COR-L47 (cell line): Measurements from ENCODE around the gene BORCS8.
"Not testable (repeated sequence)": the region's sequence is repeated elsewhere in the genome, so short reads cannot be mapped to it uniquely, and the experiment has no call there.

Experiments
- DNase-seq: peaks from one replicate; lab custom pipeline; 2025; lab: John Stamatoyannopoulos, UW

Gene BORCS8

GRCh38 chr19:19148504-19148903 is 43.4 kb downstream of the BORCS8 start:
- not testable (repeated sequence) for DNase-seq

- no peak for DNase-seq
Observed at GRCh38 chr19:19147344-19147743, 44.6 kb downstream of the BORCS8 start.

GRCh38 chr19:19146865-19147264 is 45.1 kb downstream of the BORCS8 start:
- no peak for DNase-seq

DNA sequence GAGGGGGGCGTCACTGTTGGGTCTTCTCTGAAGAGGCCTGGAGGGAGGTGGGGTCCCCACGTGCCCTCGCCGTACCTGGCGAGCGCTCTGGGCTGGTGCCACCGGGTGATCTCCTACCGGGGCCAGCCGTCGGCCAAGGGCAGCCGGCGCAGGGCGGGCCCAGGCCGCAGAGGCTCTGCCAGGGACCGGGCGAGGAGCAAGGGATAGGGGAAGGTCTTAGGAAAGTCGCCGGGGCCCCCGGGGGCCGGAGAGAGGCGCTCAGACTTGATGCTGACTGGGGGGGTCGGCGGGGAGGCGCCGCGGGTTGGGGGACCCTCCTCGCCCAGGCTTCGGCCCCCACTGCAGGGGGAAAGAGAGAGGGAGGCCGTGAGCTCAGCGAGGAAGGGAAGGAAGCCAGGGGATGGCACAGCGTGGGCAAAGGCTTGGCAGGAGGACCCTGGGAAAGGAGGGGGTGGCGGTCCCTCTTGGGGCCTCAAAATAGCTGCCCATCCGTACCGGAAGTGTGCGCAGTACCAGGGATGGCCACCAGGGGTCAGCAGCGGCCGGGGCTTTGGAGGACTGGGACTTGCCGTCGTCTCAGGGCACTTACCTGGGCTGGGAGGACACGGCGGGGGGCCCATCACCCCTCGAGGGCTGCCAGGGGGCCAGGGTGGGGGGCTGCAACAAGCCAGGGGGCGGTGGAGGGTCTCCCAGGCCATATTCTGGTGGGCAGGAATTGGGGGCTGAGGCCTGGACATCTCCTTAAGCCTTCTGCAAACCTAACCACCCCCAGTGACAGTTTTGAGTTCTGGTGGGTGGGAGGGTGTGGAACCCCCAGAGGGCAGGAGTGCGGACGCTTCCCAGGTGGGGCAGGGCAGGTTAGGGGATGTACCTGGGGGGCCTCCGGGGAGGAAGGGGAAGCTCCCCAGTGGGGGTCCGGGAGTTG is 46.0 kb downstream of the BORCS8 start:
- DNase-seq: peak; percentile 53

- no peak for DNase-seq
Observed at GRCh38 chr19:19145281-19145680, 46.7 kb downstream of the BORCS8 start.

DNA sequence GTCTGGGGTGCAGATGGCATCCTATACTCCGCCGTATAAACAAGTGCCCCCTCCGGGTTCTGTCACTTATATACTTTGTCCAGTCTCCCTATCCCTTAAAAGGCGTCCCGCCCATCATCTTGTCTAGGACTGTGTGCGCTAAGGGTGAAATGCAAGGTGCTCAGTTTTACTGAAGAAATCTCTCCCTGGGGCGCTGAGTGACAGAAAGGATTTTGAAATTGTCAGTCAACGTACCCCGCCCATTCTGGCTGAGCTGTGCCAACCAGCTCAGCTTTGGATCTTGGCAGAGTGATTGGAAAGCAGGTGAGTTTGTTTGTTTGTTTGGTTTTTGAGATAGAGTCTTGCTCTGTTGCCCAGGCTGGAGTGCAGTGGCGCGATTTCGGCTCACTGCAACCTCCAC is 49.6 kb downstream of the BORCS8 start:
- DNase-seq: no peak

DNA sequence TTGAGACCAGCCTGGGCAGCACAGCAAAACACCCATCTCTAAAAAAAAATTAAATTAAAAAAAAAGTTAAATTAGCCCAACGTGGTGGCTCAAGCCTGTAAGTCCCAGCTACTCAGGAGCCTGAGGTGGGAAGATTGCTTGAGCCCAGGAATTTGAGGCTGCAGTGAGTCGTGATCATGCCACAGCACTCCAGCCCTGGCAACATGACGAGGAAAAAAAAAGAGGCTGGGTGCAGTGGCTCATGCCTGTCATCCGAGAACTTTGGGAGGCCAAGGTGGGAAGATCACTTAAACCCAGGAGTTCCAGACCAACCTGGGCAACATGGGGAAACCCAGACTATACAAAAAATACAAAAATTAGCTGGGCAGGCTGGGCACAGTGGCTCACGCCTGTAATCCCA is 51.5 kb downstream of the BORCS8 start:
- DNase-seq: no peak

DNA sequence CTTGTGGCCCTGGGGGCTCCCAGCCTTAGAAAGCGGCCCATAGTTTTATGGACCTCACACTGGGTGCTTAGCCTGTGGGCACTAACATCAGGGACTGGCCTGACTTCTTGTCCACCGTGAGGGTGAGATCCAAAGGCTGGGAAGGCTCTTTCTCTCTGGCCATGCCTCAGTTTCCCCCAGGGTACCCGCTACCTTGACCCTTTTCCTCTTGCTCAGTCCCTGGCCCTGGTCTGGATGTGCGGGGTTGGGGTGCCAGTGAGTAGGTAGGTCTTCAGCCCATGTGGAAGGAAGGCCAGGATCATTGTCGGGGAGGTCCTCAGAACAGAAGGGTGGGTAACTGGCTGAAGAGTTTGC is 52.1 kb downstream of the BORCS8 start:
- DNase-seq: no peak

GRCh38 chr19:19138109-19138981 is 53.6 kb downstream of the BORCS8 start, which contains the start of gene TMEM161A:
Gene TMEM161A, minus strand, starts transcription at chr19:19138478. Its CDS starts 50 bp downstream, at chr19:19138428.
- peak; percentile 94 for DNase-seq

DNA sequence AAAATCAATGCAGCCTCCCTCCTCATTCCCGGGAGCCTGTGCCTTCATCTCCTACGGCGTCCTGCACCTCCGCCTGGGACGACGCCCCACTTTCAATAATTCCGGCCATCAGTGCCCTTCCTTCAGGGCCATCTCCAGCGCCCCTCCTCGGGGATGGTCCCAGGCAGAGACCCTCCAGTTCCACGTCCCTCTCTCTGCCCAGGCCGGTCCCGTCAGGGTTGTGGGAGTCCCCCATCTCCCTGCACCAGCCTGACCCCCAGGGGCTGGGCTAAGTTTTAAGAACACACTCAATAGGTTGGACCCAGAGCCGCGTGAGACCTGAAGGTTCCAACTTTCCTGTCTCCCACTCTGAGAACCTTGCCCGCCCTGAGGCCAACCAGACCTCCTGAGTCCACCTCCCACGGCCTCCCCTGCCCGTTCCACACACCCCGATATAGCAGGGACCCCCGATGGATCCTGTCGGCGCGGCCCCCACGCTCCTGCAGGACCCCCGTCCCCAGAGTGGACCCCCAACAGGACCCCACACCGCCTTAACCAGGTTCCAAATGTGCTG is 54.3 kb downstream of the BORCS8 start:
- no peak for DNase-seq

- not testable (repeated sequence) for DNase-seq
Observed at GRCh38 chr19:19135713-19136112, 56.2 kb downstream of the BORCS8 start.

DNA sequence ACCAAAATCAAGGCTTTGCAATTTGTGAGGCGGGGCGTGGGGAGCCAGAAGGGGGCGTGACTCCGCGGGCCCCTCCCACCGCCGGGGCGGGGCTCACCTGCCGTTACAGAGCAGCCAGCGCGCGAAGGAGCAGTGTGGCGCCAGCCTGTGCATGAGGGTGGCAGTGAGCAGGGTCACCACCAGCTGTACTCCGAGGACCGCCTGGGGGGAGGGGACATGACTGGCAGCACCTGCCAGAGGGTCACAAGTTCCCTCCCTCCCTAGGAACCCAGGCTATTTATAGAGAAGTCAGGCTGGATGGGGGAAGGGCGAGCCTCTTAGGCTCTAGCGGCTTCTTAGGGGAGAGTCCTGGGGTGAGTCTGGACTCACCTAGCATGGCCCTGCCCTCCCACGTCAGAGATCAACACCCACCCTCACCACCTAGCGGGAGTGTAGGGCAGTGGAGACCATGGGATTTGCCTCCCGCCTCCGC is 57.2 kb downstream of the BORCS8 start:
- no peak for DNase-seq

GRCh38 chr19:19133985-19134384 is 58.0 kb downstream of the BORCS8 start:
- no peak for DNase-seq

- no peak for DNase-seq
Observed at GRCh38 chr19:19132912-19133311, 59.0 kb downstream of the BORCS8 start.

DNA sequence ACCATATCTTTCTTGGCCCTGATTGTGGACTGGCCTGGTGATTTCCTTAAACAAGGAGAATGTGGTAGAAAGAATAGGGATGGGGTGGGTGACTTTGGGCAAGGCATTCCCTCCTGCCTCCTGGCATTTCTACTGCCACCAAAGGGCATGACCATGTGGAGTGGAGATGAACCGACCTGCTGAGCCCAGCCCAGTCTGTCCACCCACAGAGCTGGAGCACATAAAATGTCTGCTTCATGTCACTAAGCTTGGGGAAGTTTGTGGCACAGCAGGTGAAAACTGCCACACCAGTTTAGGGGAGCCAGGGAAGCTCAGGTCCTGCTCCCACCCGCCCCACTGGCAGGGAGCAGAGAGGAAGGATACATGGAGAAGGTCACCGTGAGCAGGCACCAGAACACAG is 60.0 kb downstream of the BORCS8 start:
- no peak for DNase-seq
